Stimulated activated CD8-positive, alpha-beta memory T cell treated with anti-CD3 and anti-CD28 coated beads, Interleukin-4, amount 100 ng/mL, for 48 hours (primary cell): ENCODE data around the gene CELF2.

ENCODE experiments used
- DNase-seq: peaks from one replicate; pipeline ENCODE4 v3.0.0-alpha.2; 2020

CELF2 gene

GRCh38 chr10:11255796-11256444 is 238.2 kb downstream of the CELF2 start:
- DNase-seq = no peak

- no peak for DNase-seq
Measured at GRCh38 chr10:11256896-11257295, 239.2 kb downstream of the CELF2 start.

- DNase-seq = no peak
Measured at GRCh38 chr10:11257440-11258090, 239.9 kb downstream of the CELF2 start.

GRCh38 chr10:11260170-11260569 is 242.5 kb downstream of the CELF2 start:
- DNase-seq = no peak

- no peak for DNase-seq
Measured at GRCh38 chr10:11261143-11261542, 243.5 kb downstream of the CELF2 start.

GRCh38 chr10:11261687-11262493 is 244.2 kb downstream of the CELF2 start:
- no peak for DNase-seq

- DNase-seq = no peak
Measured at GRCh38 chr10:11262494-11263345, 245.0 kb downstream of the CELF2 start.

GRCh38 chr10:11263767-11264166 is 246.1 kb downstream of the CELF2 start:
- no peak for DNase-seq

- DNase-seq = no peak
Measured at GRCh38 chr10:11264296-11265048, 246.8 kb downstream of the CELF2 start.

- DNase-seq = no peak
Measured at GRCh38 chr10:11265484-11265883, 247.8 kb downstream of the CELF2 start.

- no peak for DNase-seq
Measured at GRCh38 chr10:11266426-11266825, 248.8 kb downstream of the CELF2 start.

- peak; percentile 89 for DNase-seq
Measured at GRCh38 chr10:11270135-11270857, 252.6 kb downstream of the CELF2 start.

- no peak for DNase-seq
Measured at GRCh38 chr10:11270858-11271179, 253.1 kb downstream of the CELF2 start.

GRCh38 chr10:11272915-11273389 is 255.3 kb downstream of the CELF2 start:
- DNase-seq = peak; percentile 62

GRCh38 chr10:11274452-11274851 is 256.8 kb downstream of the CELF2 start:
- no peak for DNase-seq

GRCh38 chr10:11275651-11276050 is 258.0 kb downstream of the CELF2 start:
- no peak for DNase-seq

GRCh38 chr10:11276449-11276990 is 258.8 kb downstream of the CELF2 start:
- DNase-seq = no peak

GRCh38 chr10:11279314-11279713 is 261.6 kb downstream of the CELF2 start:
- DNase-seq = no peak

- no peak for DNase-seq
Measured at GRCh38 chr10:11280187-11280932, 262.7 kb downstream of the CELF2 start.

GRCh38 chr10:11282156-11282555 is 264.5 kb downstream of the CELF2 start:
- no peak for DNase-seq
